OCI-LY1 (cell line): ENCODE data around the gene ZNF223.

Experiments
- H2AFZ ChIP-seq: fragments of 200-600 bp; sonication (generic), shearing (Covaris generic); 2 replicates; pipeline ENCODE4 v1.6.0; 2014; ENCODE audit warnings: antibody characterized with exemption, mild to moderate bottlenecking, low read length
- H3F3A ChIP-seq: fragments of 200-600 bp; sonication (generic), shearing (Covaris generic); 2 replicates; pipeline ENCODE4 v1.6.0; 2014; ENCODE audit warnings: mild to moderate bottlenecking, antibody characterized with exemption, low read length, moderate library complexity; ENCODE audit not compliant: insufficient read depth
- H3K27ac ChIP-seq: fragments of 200-600 bp; sonication (generic); 2 replicates; pipeline ENCODE4 v1.5.1; 2014; ENCODE audit warnings: low read length, mixed run types, mild to moderate bottlenecking, low read depth; ENCODE audit not compliant: poor library complexity, severe bottlenecking
- H3K27me3 ChIP-seq: fragments of 200-600 bp; sonication (generic); 2 replicates; pipeline ENCODE4 v1.6.0; 2014; ENCODE audit warnings: antibody characterized with exemption, mild to moderate bottlenecking, low read length, moderate library complexity; ENCODE audit not compliant: insufficient read depth
- H3K36me3 ChIP-seq: fragments of 200-600 bp; sonication (generic); 2 replicates; pipeline ENCODE4 v1.6.1; 2014; ENCODE audit warnings: mild to moderate bottlenecking, antibody characterized with exemption, low read length, moderate library complexity, mixed read lengths; ENCODE audit not compliant: insufficient read depth
- H3K4me1 ChIP-seq: fragments of 200-600 bp; sonication (generic); 2 replicates; pipeline ENCODE4 v1.5.1; 2014; ENCODE audit warnings: mild to moderate bottlenecking, low read length, moderate library complexity; ENCODE audit not compliant: insufficient read depth, severe bottlenecking
- H3K4me2 ChIP-seq: fragments of 200-600 bp; sonication (generic), shearing (Covaris generic); 2 replicates; pipeline ENCODE4 v1.6.1; 2014; ENCODE audit warnings: low read length
- H3K4me3 ChIP-seq: fragments of 200-600 bp; sonication (generic); 2 replicates; pipeline ENCODE4 v1.5.1; 2014; ENCODE audit warnings: low read length, low read depth, mild to moderate bottlenecking, mixed read lengths; ENCODE audit not compliant: poor library complexity, severe bottlenecking
- H3K79me2 ChIP-seq: fragments of 200-600 bp; shearing (Covaris generic); 2 replicates; pipeline ENCODE4 v1.6.1; 2016; ENCODE audit warnings: mixed run types, low read length, mixed read lengths; ENCODE audit not compliant: insufficient read depth
- H3K9ac ChIP-seq: fragments of 200-600 bp; sonication (generic), shearing (Covaris generic); 2 replicates; pipeline ENCODE4 v1.6.1; 2014; ENCODE audit warnings: mild to moderate bottlenecking, low read length, mixed read lengths
- H3K9me2 ChIP-seq: fragments of 200-600 bp; sonication (generic), shearing (Covaris generic); 2 replicates; pipeline ENCODE4 v1.6.1; 2014; ENCODE audit warnings: low read depth, mild to moderate bottlenecking, low read length, mixed read lengths
- H3K9me3 ChIP-seq: fragments of 200-600 bp; shearing (Covaris generic); 2 replicates; pipeline ENCODE4 v1.6.1; 2014; ENCODE audit warnings: low read length, mixed read lengths
- H4K20me1 ChIP-seq: fragments of 200-600 bp; sonication (generic), shearing (Covaris generic); 2 replicates; pipeline ENCODE4 v1.6.0; 2016; ENCODE audit warnings: mild to moderate bottlenecking, low read length; ENCODE audit not compliant: insufficient read depth
- EZH2 ChIP-seq: fragments of 200-600 bp; sonication (generic), shearing (Covaris generic); IDR thresholded peaks from 2 replicates; pipeline ENCODE4 v1.8.0; 2017; ENCODE audit warnings: borderline replicate concordance, mixed run types, mild to moderate bottlenecking, antibody characterized with exemption, low read length, moderate library complexity, mixed read lengths
- TF ChIP-seq, protein P1 (sequence below): fragments of 200-600 bp; sonication (generic), shearing (Covaris generic); IDR thresholded peaks from 2 replicates; pipeline ENCODE4 v1.5.1; 2017; ENCODE audit warnings: mild to moderate bottlenecking, antibody characterized with exemption, low read length, moderate library complexity, mixed read lengths

ZNF223 gene

DNA sequence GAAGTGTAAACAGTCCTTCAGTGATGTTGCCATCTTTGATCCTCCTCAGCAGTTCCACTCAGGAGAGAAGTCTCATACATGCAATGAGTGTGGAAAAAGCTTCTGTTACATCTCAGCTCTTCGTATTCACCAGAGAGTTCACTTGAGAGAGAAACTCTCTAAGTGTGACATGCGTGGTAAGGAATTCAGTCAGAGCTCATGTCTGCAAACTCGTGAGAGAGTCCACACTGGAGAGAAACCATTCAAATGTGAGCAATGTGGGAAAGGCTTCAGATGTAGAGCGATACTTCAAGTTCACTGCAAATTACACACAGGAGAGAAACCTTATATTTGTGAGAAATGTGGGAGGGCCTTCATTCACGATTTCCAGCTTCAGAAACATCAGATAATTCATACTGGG is 41.4 kb upstream of the ZNF223 start:
- Histone ChIP-seq H2AFZ (no peak overlapping the region), H3F3A (no peaks in the 10 kb centered on the region), H3K36me3 (peaks cover 46% of the 10 kb centered on the region), H3K27me3 (no peaks in the 10 kb centered on the region), H3K9me2 (no peaks in the 10 kb centered on the region; the same call in 1 of the 2 replicates), H3K4me3 (no peak overlapping the region), H3K9me3 (peaks cover 24% of the 10 kb centered on the region; the same call in 1 of the 2 replicates), H3K4me2 (no peak overlapping the region), H3K4me1 (no peaks in the 10 kb centered on the region), H3K79me2 (no peaks in the 10 kb centered on the region), H4K20me1 (no peaks in the 10 kb centered on the region), H3K27ac (no peak overlapping the region), H3K9ac (no peak overlapping the region)
- TF ChIP-seq, protein P1, sequence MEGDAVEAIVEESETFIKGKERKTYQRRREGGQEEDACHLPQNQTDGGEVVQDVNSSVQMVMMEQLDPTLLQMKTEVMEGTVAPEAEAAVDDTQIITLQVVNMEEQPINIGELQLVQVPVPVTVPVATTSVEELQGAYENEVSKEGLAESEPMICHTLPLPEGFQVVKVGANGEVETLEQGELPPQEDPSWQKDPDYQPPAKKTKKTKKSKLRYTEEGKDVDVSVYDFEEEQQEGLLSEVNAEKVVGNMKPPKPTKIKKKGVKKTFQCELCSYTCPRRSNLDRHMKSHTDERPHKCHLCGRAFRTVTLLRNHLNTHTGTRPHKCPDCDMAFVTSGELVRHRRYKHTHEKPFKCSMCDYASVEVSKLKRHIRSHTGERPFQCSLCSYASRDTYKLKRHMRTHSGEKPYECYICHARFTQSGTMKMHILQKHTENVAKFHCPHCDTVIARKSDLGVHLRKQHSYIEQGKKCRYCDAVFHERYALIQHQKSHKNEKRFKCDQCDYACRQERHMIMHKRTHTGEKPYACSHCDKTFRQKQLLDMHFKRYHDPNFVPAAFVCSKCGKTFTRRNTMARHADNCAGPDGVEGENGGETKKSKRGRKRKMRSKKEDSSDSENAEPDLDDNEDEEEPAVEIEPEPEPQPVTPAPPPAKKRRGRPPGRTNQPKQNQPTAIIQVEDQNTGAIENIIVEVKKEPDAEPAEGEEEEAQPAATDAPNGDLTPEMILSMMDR = no peak
- no peak for TF ChIP-seq EZH2

DNA sequence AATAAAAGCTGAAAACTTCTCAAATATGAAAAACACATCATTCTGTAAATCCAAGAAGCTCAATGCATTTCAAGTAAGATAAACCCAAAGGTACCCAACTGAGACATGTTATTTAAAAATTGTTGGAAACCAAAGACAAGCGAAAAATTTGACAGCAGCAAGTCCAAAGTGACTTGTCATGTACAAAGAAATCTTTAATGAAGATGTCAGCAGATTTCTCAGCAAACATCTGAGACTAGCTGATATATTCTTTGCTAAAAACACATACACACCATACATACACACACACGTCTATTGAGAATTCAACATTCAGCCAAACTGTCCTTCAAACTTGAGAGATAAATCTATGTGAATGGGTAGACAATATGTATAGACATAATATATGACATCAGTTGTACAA is 32.3 kb upstream of the ZNF223 start:
- H3K4me3 ChIP-seq = no peak overlapping the region
- no peak for TF ChIP-seq EZH2
- TF ChIP-seq, protein P1 = no peak
- no peak overlapping the region for H3K27ac ChIP-seq
- H3K9me3 ChIP-seq = peaks cover 4% of the 10 kb centered on the region; the same call in 1 of the 2 replicates
- no peaks in the 10 kb centered on the region for H3K27me3 ChIP-seq
- H3K4me2 ChIP-seq = no peak overlapping the region
- H3F3A ChIP-seq = no peaks in the 10 kb centered on the region
- no peaks in the 10 kb centered on the region for H3K4me1 ChIP-seq
- H3K79me2 ChIP-seq = no peaks in the 10 kb centered on the region
- no peak overlapping the region for H2AFZ ChIP-seq
- H3K9me2 ChIP-seq = no peaks in the 10 kb centered on the region
- no peak overlapping the region for H3K9ac ChIP-seq
- H3K36me3 ChIP-seq = no peaks in the 10 kb centered on the region
- H4K20me1 ChIP-seq = no peaks in the 10 kb centered on the region

DNA sequence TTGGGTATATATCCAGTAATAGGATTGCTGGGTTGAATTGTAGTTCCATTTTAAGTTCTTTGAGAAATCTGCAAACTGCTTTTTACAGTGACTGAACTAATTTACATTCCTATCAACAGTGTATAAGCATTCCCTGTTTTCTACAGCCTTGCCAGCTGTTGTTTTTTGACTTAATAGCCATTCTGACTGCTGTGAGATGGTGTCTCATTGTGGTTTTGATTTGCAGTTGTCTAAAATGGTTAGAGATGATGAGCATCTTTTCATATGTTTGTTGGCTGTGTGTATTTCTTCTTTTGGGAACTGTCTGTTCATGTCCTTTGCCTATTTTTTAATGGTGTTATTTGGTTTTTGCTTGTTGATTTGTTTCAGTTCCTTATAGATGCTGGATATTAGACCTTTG is 30.6 kb upstream of the ZNF223 start:
- H3K9me2 ChIP-seq = no peaks in the 10 kb centered on the region
- H3K4me1 ChIP-seq = peaks cover 12% of the 10 kb centered on the region
- H3F3A ChIP-seq = no peaks in the 10 kb centered on the region
- no peak overlapping the region for H3K27ac ChIP-seq
- H3K4me2 ChIP-seq = no peak overlapping the region
- no peaks in the 10 kb centered on the region for H3K27me3 ChIP-seq
- no peak for TF ChIP-seq EZH2
- TF ChIP-seq, protein P1 = no peak
- no peak overlapping the region for H3K4me3 ChIP-seq
- H3K36me3 ChIP-seq = no peaks in the 10 kb centered on the region
- no peaks in the 10 kb centered on the region for H4K20me1 ChIP-seq
- no peak overlapping the region for H2AFZ ChIP-seq
- H3K9ac ChIP-seq = no peak overlapping the region
- H3K9me3 ChIP-seq = peaks cover 4% of the 10 kb centered on the region; the same call in 1 of the 2 replicates
- H3K79me2 ChIP-seq = no peaks in the 10 kb centered on the region
